CD1c-positive myeloid dendritic cell (primary cell): ENCODE data around the gene CD6.

Source experiments
- DNase-seq: peaks from one replicate; pipeline ENCODE4 v3.0.0-alpha.2; 2016; ENCODE audit errors: extremely low spot score

The CD6 gene

GRCh38 chr11:60971520-60971919 is at the start of gene CD6:
Gene CD6, plus strand, starts transcription at chr11:60971680. Its CDS starts 186 bp downstream, at chr11:60971866.
- peak; percentile 20 for DNase-seq

GRCh38 chr11:60921777-60922335 is 49.6 kb upstream of the CD6 start:
- DNase-seq, result no peak

GRCh38 chr11:60922906-60923305 is 48.6 kb upstream of the CD6 start:
- no peak for DNase-seq

GRCh38 chr11:60923326-60923725 is 48.2 kb upstream of the CD6 start:
- no peak for DNase-seq

- DNase-seq, result no peak
These were observed 47.7 kb upstream of the CD6 start for GRCh38 chr11:60923800-60924109.

GRCh38 chr11:60924110-60924905 is 47.2 kb upstream of the CD6 start, which contains the start of gene TMEM132A:
Gene TMEM132A, plus strand, starts transcription at chr11:60924460. Its CDS starts 174 bp downstream, at chr11:60924634.
- peak; percentile 29 for DNase-seq

- DNase-seq, result no peak
These were observed 46.3 kb upstream of the CD6 start for GRCh38 chr11:60924906-60925853.

GRCh38 chr11:60925868-60926267 is 45.6 kb upstream of the CD6 start:
- DNase-seq, result peak; percentile 67

- no peak for DNase-seq
These were observed 45.0 kb upstream of the CD6 start for GRCh38 chr11:60926500-60926899.

GRCh38 chr11:60927061-60927592 is 44.4 kb upstream of the CD6 start:
- no peak for DNase-seq

GRCh38 chr11:60927600-60927999 is 43.9 kb upstream of the CD6 start:
- DNase-seq, result no peak

- no peak for DNase-seq
These were observed 42.9 kb upstream of the CD6 start for GRCh38 chr11:60928563-60929001.

GRCh38 chr11:60929764-60930163 is 41.7 kb upstream of the CD6 start:
- no peak for DNase-seq

GRCh38 chr11:60930394-60930793 is 41.1 kb upstream of the CD6 start:
- no peak for DNase-seq

GRCh38 chr11:60931917-60932316 is 39.6 kb upstream of the CD6 start:
- DNase-seq, result no peak

GRCh38 chr11:60932605-60933356 is 38.7 kb upstream of the CD6 start:
- DNase-seq, result no peak

GRCh38 chr11:60933416-60934123 is 37.9 kb upstream of the CD6 start:
- DNase-seq, result no peak

GRCh38 chr11:60934124-60934789 is 37.2 kb upstream of the CD6 start:
- no peak for DNase-seq

GRCh38 chr11:60934790-60935605 is 36.5 kb upstream of the CD6 start:
- no peak for DNase-seq
